BJ (cell line): Measurements from ENCODE around the gene TEKT1. TPM values are rescaled to one million over a fixed set of nuclear protein-coding genes. Genes with fewer than 3 reads are reported as not detected.

Experiments
- CTCF ChIA-PET: fragments of 350-600 bp; formaldehyde crosslinking; extraction: SDS; loops from one replicate; lab custom pipeline; 2021; ENCODE audit warnings: antibody characterized with exemption, inconsistent platforms; lab: Yijun Ruan, JAX
- POLR2A ChIA-PET: fragments of 300-600 bp; sonication (Branson Sonifier 250); formaldehyde crosslinking; extraction: SDS; loops from one replicate; lab custom pipeline; 2021; ENCODE audit warnings: antibody characterized with exemption; lab: Charles Lee
- DNase-seq: peaks from one replicate; pipeline ENCODE4 v3.0.0-alpha.2; 2011; ENCODE audit warnings: low read depth
- H3K27me3 ChIP-seq: 2 replicates; pipeline ENCODE4 v1.6.0; 2011; ENCODE audit warnings: low read length; ENCODE audit not compliant: control insufficient read depth, insufficient read depth
- H3K36me3 ChIP-seq: 2 replicates; pipeline ENCODE4 v1.5.1; 2011; ENCODE audit warnings: low read length; ENCODE audit not compliant: control insufficient read depth, insufficient read depth
- H3K4me3 ChIP-seq: 2 replicates; pipeline ENCODE4 v1.5.1; 2011; ENCODE audit warnings: low read depth, mild to moderate bottlenecking, control low read depth, low read length
- CTCF ChIP-seq: IDR thresholded peaks from 2 replicates; pipeline ENCODE4 v1.5.1; 2011; ENCODE audit warnings: low read depth, mild to moderate bottlenecking, control low read depth, inconsistent platforms, low read length, moderate library complexity; ENCODE audit not compliant: insufficient read depth
- polyA plus RNA-seq: library from polyadenylated mRNA; depleted of rRNA; stranded (reverse); fragments of >200 nt; gene quantifications from 2 replicates; pipeline ENCODE4 v1.2.3, GENCODE V29; 2011

Gene TEKT1
- polyA plus RNA-seq, 1 experiment: not detected

GRCh38 chr17:6867849-6868248, 36.3 kb upstream of the TEKT1 start:
- Histone ChIP-seq H3K36me3 (no peaks in the 10 kb centered on the region), H3K27me3 (no peaks in the 10 kb centered on the region; the same call in 1 of the 2 replicates), H3K4me3 (no peak overlapping the region)
- CTCF ChIA-PET: no interaction called here
- POLR2A ChIA-PET: no interaction called here
- no peak for DNase-seq
- TF ChIP-seq CTCF: no peak

GRCh38 chr17:6862825-6863224, 31.3 kb upstream of the TEKT1 start:
- POLR2A ChIA-PET: no interaction called here
- CTCF ChIA-PET: no interaction called here
- Histone ChIP-seq H3K36me3 (no peaks in the 10 kb centered on the region), H3K27me3 (no peaks in the 10 kb centered on the region; the same call in none of the 2 replicates), H3K4me3 (no peak overlapping the region)
- DNase-seq: no peak
- no peak for TF ChIP-seq CTCF

GRCh38 chr17:6862122-6862521, 30.6 kb upstream of the TEKT1 start:
- TF ChIP-seq CTCF: no peak
- Histone ChIP-seq H3K4me3 (no peak overlapping the region), H3K36me3 (no peaks in the 10 kb centered on the region), H3K27me3 (no peaks in the 10 kb centered on the region; the same call in none of the 2 replicates)
- ChIA-PET CTCF (no interaction called here), POLR2A (no interaction called here)
- no peak for DNase-seq

GRCh38 chr17:6857904-6858303, 26.4 kb upstream of the TEKT1 start:
- POLR2A ChIA-PET: no interaction called here
- no peak overlapping the region for H3K4me3 ChIP-seq
- no peak for TF ChIP-seq CTCF
- H3K27me3 ChIP-seq: no peaks in the 10 kb centered on the region; the same call in 1 of the 2 replicates
- CTCF ChIA-PET: interaction anchor here (1.0 kb wide), 1 partner anchor 14 kb away, joined by 4 read pairs; no protein-coding TSS in a partner anchor
- no peak for DNase-seq
- H3K36me3 ChIP-seq: no peaks in the 10 kb centered on the region

GRCh38 chr17:6857336-6857735, 25.8 kb upstream of the TEKT1 start:
- H3K4me3 ChIP-seq: no peak overlapping the region
- no peak for TF ChIP-seq CTCF
- no peaks in the 10 kb centered on the region for H3K36me3 ChIP-seq
- no peak for DNase-seq
- ChIA-PET CTCF (no interaction called here), POLR2A (no interaction called here)
- no peaks in the 10 kb centered on the region; the same call in 1 of the 2 replicates for H3K27me3 ChIP-seq
